GM12878 (cell line): ENCODE data around the gene B3GAT1. TPM values are rescaled to one million over a fixed set of nuclear protein-coding genes. Genes with fewer than 3 reads are reported as not detected.

Experiments
- ATAC-seq: fragments of 200-7000 bp; cut with Tn5 transposase; 3 replicates; pipeline ENCODE4 v1.9.1; 2020; ENCODE audit warnings: mild to moderate bottlenecking, moderate library complexity
- BruUV-seq: library from RNA; stranded (reverse); fragments of 400-500 nt; replicated peaks from 2 replicates; lab custom pipeline; 2021; lab: Mats Ljungman, UMichigan
- CTCF ChIA-PET: fragments of 300-600 bp; sonication (Branson Sonifier 250); formaldehyde crosslinking; extraction: SDS; loops from one replicate; lab custom pipeline; 2021; ENCODE audit warnings: inconsistent platforms; lab: Yijun Ruan, JAX
- POLR2A ChIA-PET: fragments of 350-600 bp; formaldehyde crosslinking; extraction: SDS; loops from one replicate; lab custom pipeline; 2021; ENCODE audit warnings: inconsistent platforms; lab: Charles Lee
- RAD21 ChIA-PET: fragments of 300-600 bp; sonication (Branson Sonifier 250); formaldehyde crosslinking; loops from one replicate; lab custom pipeline; 2023; ENCODE audit warnings: antibody characterized with exemption; ENCODE audit not compliant: unreplicated experiment; lab: Charles Lee
- SMC1A ChIA-PET: fragments of 300-600 bp; sonication (Branson Sonifier 250); formaldehyde crosslinking; loops from one replicate; lab custom pipeline; 2023; ENCODE audit not compliant: unreplicated experiment, uncharacterized antibody; lab: Charles Lee
- DNase-seq: peaks from one replicate; pipeline ENCODE4 v3.0.0-alpha.2; 2011; ENCODE audit warnings: low read depth, low spot score
- FAIRE-seq: peaks from 3 replicates; lab custom pipeline; 2011; peaks lifted over from hg19 to GRCh38; lab: Jason Lieb, UNC
- H2AFZ ChIP-seq: 2 replicates; pipeline ENCODE4 v1.6.0; 2011; ENCODE audit warnings: low read depth, low read length, control low read depth; ENCODE audit not compliant: control insufficient read depth
- H3K27ac ChIP-seq: 2 replicates; pipeline ENCODE4 v1.5.1; 2011; ENCODE audit warnings: control low read depth; ENCODE audit not compliant: control insufficient read depth, insufficient read depth
- H3K27me3 ChIP-seq, 2 experiments: replicated peaks in 1 of 2; 2 replicates each; pipeline versions ENCODE4 v1.6.0 to v1.6.1; 2011; ENCODE audit warnings: low read length in 1 of 2; ENCODE audit not compliant: control insufficient read depth in 2 of 2, insufficient read depth in 2 of 2
- H3K36me3 ChIP-seq, 2 experiments: 2 replicates each; pipeline ENCODE4 v1.5.1; 2011; ENCODE audit warnings: low read length in 1 of 2; ENCODE audit not compliant: control insufficient read depth in 2 of 2, insufficient read depth in 2 of 2
- H3K4me1 ChIP-seq: 2 replicates; pipeline ENCODE4 v1.6.1; 2011; ENCODE audit warnings: mild to moderate bottlenecking, low read length, moderate library complexity, mixed read lengths; ENCODE audit not compliant: control insufficient read depth, insufficient read depth
- H3K4me2 ChIP-seq: 2 replicates; pipeline ENCODE4 v1.6.0; 2011; ENCODE audit warnings: control low read depth; ENCODE audit not compliant: control insufficient read depth, insufficient read depth
- H3K4me3 ChIP-seq: fragments of 200-600 bp; sonication (generic); 2 replicates; pipeline ENCODE4 v1.5.1; 2016
- H3K79me2 ChIP-seq: 2 replicates; pipeline ENCODE4 v1.6.0; 2011; ENCODE audit warnings: low read length; ENCODE audit not compliant: control insufficient read depth, insufficient read depth
- H3K9ac ChIP-seq: 2 replicates; pipeline ENCODE4 v1.8.0; 2011; ENCODE audit warnings: low read length, control low read depth, mixed read lengths; ENCODE audit not compliant: control insufficient read depth, insufficient read depth
- H3K9me3 ChIP-seq: replicated peaks from 3 replicates; pipeline ENCODE4 v1.5.1; 2011; ENCODE audit warnings: mild to moderate bottlenecking, low read length; ENCODE audit not compliant: control insufficient read depth, insufficient read depth
- H4K20me1 ChIP-seq: 2 replicates; pipeline ENCODE4 v1.6.0; 2011; ENCODE audit not compliant: control insufficient read depth, insufficient read depth
- PRDM15 ChIP-seq: fragments of 450-650 bp; formaldehyde crosslinking; IDR thresholded peaks from 2 replicates; pipeline ENCODE4 v1.4.0; 2020; ENCODE audit warnings: mild to moderate bottlenecking, moderate library complexity
- ZZZ3 ChIP-seq: IDR thresholded peaks from 2 replicates; pipeline ENCODE4 v1.6.1; 2011; ENCODE audit warnings: low read depth; ENCODE audit not compliant: control insufficient read depth, insufficient read length
- WGBS: methylation state at CpG from one replicate; pipeline ENCODE4 v1.1.6; 2016; ENCODE audit warnings: low lambda C conversion rate; ENCODE audit not compliant: insufficient replicate concordance, insufficient coverage; ENCODE audit errors: missing lambda C conversion rate; 5-methylcytosine and 5-hydroxymethylcytosine counted together
- in situ Hi-C: fragments of 300-500 bp; cut with MboI; formaldehyde crosslinking; loops from 9 replicates; pipeline ENCODE4 v1.14.3; 2018; ENCODE audit warnings: mixed read lengths
- intact Hi-C: fragments of 100-400 bp; cut with micrococcal nuclease; formaldehyde crosslinking; loops from one replicate; pipeline ENCODE4 v1.14.2; 2022; ENCODE audit not compliant: unreplicated experiment
- polyA plus RNA-seq, 11 experiments: library from polyadenylated mRNA; depleted of rRNA in 4 of 11; unstranded in 6 of 11; stranded (reverse) in 5 of 11; fragments of >200 nt; fragmentation: Nextera tagmentation in 4 of 11; fragmentation: Illumina TruSeq in 1 of 11; extraction: Ambion mirVana in 4 of 11; extraction: Trizol in 1 of 11; gene quantifications; 1 replicate in 1 of 11; 2 replicates in 10 of 11; pipeline versions ENCODE4 v1.2.1 to v1.2.3, GENCODE V29; 2011 to 2016; ENCODE audit warnings: inconsistent platforms in 2 of 11, missing spikeins in 2 of 11, low read depth in 1 of 11
- total RNA-seq, 4 experiments: library from RNA; depleted of rRNA in 3 of 4; stranded (reverse); fragments of >200 nt in 3 of 4; fragmentation: Illumina TruSeq in 1 of 4; extraction: Trizol in 1 of 4; gene quantifications; 2 replicates each; pipeline versions ENCODE4 v1.2.1 to v1.2.3, GENCODE V29; 2013 to 2021
- TF ChIP-seq, protein P1 (sequence below): IDR thresholded peaks from 2 replicates; pipeline ENCODE4 v1.6.1; 2012; ENCODE audit warnings: mild to moderate bottlenecking, low read depth, low read length
- TF ChIP-seq, protein P2 (sequence below): IDR thresholded peaks from 2 replicates; pipeline ENCODE4 v1.6.1; 2011; ENCODE audit warnings: borderline replicate concordance, low read depth, mild to moderate bottlenecking, moderate library complexity, low read length; ENCODE audit not compliant: insufficient read depth, poor library complexity, severe bottlenecking
- TF ChIP-seq, protein P3 (sequence below): IDR thresholded peaks from 2 replicates; pipeline ENCODE4 v1.6.1; 2011; ENCODE audit warnings: low read depth, mild to moderate bottlenecking, low read length, moderate library complexity, borderline replicate concordance; ENCODE audit errors: extremely low read depth

Gene B3GAT1
- total and polyA plus RNA-seq, 10 of the 15 experiments (the other 5 are each of a cell fraction or from before 2014, with no cell fraction given), result 0.05 TPM; not detected in 9

- in situ Hi-C loops (no loop called here), intact Hi-C loops (no loop called here)
- Histone ChIP-seq H3K36me3 (no peaks in the 10 kb centered on the region), H3K4me2 (no peak overlapping the region), H3K4me3 (no peak overlapping the region), H3K79me2 (no peaks in the 10 kb centered on the region), H2AFZ (no peak overlapping the region), H3K27ac (no peak overlapping the region), H3K27me3 (peaks cover 9 to 11% of the 10 kb centered on the region in 2 experiments; a peak in 3 of 4 replicates), H4K20me1 (no peaks in the 10 kb centered on the region), H3K9me3 (no peaks in the 10 kb centered on the region), H3K9ac (no peak overlapping the region), H3K4me1 (no peaks in the 10 kb centered on the region)
- FAIRE-seq (no peak), ATAC-seq (no peak), DNase-seq (no peak)
- no TSS peak for BruUV-seq
- ChIA-PET RAD21 (no interaction called here), SMC1A (no interaction called here), CTCF (no interaction called here), POLR2A (no interaction called here)
- 37% methylated on average over 15 of the region's 15 CpGs for WGBS
- no peak for TF ChIP-seq PRDM15 (CRISPR knock-in tag)
- TF ChIP-seq, protein P1, sequence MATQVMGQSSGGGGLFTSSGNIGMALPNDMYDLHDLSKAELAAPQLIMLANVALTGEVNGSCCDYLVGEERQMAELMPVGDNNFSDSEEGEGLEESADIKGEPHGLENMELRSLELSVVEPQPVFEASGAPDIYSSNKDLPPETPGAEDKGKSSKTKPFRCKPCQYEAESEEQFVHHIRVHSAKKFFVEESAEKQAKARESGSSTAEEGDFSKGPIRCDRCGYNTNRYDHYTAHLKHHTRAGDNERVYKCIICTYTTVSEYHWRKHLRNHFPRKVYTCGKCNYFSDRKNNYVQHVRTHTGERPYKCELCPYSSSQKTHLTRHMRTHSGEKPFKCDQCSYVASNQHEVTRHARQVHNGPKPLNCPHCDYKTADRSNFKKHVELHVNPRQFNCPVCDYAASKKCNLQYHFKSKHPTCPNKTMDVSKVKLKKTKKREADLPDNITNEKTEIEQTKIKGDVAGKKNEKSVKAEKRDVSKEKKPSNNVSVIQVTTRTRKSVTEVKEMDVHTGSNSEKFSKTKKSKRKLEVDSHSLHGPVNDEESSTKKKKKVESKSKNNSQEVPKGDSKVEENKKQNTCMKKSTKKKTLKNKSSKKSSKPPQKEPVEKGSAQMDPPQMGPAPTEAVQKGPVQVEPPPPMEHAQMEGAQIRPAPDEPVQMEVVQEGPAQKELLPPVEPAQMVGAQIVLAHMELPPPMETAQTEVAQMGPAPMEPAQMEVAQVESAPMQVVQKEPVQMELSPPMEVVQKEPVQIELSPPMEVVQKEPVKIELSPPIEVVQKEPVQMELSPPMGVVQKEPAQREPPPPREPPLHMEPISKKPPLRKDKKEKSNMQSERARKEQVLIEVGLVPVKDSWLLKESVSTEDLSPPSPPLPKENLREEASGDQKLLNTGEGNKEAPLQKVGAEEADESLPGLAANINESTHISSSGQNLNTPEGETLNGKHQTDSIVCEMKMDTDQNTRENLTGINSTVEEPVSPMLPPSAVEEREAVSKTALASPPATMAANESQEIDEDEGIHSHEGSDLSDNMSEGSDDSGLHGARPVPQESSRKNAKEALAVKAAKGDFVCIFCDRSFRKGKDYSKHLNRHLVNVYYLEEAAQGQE, result no peak
- TF ChIP-seq ZZZ3, result no peak
- TF ChIP-seq, protein P2, sequence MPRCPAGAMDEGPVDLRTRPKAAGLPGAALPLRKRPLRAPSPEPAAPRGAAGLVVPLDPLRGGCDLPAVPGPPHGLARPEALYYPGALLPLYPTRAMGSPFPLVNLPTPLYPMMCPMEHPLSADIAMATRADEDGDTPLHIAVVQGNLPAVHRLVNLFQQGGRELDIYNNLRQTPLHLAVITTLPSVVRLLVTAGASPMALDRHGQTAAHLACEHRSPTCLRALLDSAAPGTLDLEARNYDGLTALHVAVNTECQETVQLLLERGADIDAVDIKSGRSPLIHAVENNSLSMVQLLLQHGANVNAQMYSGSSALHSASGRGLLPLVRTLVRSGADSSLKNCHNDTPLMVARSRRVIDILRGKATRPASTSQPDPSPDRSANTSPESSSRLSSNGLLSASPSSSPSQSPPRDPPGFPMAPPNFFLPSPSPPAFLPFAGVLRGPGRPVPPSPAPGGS, result no peak
- TF ChIP-seq, protein P3, sequence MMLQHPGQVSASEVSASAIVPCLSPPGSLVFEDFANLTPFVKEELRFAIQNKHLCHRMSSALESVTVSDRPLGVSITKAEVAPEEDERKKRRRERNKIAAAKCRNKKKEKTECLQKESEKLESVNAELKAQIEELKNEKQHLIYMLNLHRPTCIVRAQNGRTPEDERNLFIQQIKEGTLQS, result no peak
Measured at GRCh38 chr11:134409552-134410429, 2.3 kb downstream of the B3GAT1 start.
